ENCODE data around the gene C5orf58. TPM values are rescaled to one million over a fixed set of nuclear protein-coding genes. Genes with fewer than 3 reads are reported as not detected.

C5orf58 gene
- total RNA-seq, 1 donor: under 0.01 TPM

DNA sequence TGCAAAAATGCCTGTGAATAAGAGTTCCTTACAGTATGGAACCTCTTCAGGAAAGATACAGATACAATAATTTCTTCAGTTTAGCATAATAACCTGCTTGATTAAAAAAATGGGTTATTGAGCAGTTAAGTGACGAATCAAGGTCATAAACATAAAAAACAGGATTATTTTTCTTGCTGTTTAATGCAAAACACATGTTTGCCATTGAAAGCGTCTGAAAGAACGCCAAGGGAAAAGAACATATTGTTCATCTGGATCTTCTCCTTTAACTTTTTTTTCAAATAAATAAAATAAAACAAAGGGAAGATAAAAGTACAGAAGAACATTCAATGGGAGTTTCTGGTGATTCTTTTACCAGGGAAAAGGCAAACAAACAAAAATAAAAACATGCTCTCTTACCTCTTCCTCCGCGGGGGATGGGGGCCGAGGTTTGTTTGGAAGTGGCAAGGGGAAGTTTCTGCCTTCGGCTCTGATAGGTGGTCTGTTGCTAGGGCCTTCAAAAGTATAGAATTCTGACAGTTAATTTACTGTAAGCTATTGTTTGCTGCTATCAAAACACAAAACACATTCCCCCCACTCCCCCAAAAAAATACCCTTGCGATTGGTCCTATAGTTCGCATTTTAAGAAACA lies 20.1 kb downstream of the C5orf58 start:
- DNase-seq (ENCODE audit: low read depth in 2 of 3, low spot score in 2 of 3): no peak

DNA sequence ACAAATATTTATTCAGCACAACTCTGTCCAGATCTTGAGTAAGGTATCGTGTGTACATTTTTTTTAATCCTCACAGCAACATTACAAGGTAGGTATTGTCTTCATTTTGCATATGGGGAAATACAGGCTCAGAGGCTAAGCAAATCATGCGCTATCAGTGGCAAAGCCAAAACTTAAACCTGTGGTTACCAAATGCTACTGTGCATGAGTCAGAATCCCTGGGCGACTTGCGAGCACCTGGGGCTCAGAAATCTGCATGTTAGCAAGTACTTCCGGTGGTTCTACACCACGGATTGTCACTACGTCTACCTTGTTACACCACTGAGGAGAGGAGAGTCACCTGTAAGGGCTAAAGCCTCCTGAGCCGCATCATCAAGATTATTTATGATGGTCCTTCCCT lies 21.3 kb downstream of the C5orf58 start:
- no peak for DNase-seq (ENCODE audit: low read depth in 2 of 3, low spot score in 2 of 3)

DNA sequence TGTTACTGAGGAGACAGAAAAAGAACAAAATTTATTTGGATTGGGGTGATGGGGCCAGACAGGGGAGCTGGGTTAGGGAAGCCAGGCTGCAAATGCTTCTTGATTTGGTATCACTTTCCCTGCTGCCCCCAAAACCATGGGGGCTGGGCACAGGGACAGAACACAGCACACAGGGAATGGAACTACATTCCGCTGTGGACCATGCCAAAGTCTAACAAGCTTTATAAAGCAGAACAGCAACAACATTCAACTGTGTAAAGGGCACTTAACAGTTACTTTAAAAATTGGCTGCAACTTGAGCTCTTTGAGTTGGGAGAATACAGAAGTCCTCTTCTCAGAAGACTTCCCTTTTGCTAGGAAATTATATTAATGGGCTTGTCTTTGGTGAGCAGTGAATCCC lies 23.8 kb downstream of the C5orf58 start:
- no peak for DNase-seq (ENCODE audit: low read depth in 2 of 3, low spot score in 2 of 3)

DNA sequence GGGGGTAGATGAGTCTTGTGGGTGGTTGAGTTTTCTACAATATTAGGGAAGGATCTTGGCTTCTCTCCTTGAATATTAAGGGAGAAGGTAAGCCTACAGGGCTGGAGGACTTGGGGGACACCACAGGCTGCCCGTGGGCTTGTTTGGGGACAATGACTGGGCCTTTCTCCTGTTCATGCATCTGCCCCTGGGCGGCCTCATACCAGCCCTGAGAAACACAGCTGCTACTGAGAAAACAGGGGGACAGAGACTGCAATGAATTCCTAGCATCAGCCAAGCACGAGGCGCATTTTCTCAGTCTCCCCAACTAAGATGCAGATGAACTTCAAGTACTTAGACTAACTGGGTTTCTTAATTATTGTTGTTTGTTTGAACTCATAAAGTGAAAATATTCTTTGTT lies 24.6 kb downstream of the C5orf58 start:
- no peak for DNase-seq (ENCODE audit: low read depth in 2 of 3, low spot score in 2 of 3)

DNA sequence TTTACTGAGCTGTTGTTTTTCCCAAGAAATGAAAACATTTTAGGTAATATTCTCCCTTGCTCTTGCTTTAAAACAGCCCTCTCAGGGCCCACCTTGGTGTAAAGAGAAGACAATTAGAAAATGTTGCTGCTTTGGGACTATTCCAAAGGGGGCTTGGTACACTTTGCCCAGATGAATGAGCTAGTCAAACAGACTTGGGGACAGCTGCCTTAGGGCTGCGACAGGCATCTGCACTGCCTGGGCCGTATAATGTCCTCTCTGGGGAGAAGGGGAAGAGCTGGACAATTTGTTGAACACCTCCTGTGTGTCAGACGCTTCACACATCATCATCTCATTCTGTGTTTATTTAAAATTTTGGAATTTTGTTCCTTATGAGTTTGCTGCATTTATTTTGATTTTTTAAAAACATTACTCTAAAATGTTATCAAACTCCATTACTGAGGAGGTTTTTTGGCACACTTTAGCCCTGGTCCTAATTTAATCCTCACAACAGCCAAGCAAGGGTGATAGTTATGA lies 28.8 kb downstream of the C5orf58 start:
- no peak for DNase-seq (ENCODE audit: low read depth in 2 of 3, low spot score in 2 of 3)

DNA sequence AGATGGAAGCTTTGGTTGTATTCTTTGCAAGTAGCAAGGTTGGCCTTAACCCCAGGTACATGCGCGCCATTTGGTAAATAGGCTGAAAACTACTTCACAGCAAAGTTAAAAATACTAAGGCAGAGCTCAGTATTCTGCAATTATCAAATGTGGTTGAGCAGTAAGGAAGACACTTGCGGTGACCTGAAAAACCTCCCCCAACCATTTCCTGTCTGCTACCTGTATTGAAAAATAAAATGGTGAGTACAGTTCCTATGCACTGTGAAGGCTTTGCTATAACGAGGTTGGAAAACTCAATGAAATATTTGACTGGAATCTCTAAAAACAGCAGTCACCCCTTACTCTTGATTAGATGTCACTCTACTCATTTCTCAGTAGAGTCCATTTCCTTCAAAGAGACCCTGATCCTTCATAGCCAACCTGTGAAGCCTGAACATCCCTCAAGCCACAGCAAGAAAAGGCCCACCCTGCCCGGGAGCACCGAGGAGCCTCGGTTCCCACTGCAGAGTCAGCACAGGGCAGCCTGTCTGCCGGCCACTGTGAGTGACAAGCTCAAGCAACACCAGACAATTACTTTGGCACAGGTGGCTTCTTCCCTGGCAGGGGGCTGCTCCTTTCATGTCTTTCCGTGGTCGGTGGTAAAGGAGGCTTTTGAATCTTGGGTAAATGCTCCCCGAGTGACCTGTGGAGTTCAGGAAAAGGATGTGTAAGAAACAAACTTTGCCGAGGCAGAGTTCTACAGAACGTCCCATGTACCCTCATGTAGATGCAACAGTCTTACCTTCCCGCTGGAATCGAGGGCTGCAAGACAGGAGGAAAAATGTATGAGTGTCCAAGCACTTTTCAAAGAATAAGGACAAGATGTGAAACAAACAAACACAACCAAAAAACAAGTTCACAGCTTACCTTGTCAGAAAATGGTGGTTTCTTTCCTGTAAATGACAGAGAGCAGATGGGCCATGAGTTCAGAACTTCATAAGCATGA lies 29.6 kb downstream of the C5orf58 start:
- DNase-seq (ENCODE audit: low read depth in 2 of 3, low spot score in 2 of 3): no peak

DNA sequence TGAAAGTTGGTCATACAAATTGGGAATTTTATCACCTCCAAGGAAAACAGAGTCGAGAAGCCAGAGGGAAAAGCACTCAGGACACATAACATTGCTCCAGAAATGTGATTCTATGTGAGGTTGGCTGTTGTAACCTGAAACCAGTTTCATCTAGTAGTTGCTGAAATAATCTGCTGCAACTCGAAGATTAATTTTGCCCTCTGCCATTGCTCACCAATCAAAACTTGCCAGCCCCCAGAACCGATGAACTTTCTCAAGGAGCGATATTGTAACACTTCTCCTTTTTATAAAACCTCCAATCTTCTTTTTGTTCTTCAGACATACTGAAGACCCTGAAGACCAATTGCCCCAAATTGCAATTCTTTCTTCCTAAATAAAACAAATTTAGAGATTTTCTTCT lies 31.1 kb downstream of the C5orf58 start:
- no peak for DNase-seq (ENCODE audit: low read depth in 2 of 3, low spot score in 2 of 3)

DNA sequence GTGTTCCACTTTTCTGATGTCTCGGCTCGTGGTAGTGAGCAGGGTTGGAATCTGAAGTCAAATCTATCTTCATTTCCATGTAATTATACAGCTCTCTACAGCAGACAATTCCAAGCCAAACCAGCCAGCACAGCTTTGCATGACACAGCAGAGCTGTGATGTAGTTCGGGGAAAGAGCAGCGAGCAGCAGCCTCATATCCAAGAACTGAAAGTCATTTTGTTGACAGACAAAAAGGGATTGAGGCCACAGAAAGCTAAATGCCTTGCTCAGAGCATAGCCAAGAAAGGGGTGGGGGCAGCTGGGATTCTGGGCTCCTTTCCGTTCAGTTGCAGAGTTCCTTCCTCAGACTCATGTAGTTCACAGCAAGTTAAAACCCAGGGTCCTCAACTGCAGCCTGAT lies 32.7 kb downstream of the C5orf58 start:
- peak in 1 of 3 donors; percentile 26 for DNase-seq (ENCODE audit: low read depth in 2 of 3, low spot score in 2 of 3)

DNA sequence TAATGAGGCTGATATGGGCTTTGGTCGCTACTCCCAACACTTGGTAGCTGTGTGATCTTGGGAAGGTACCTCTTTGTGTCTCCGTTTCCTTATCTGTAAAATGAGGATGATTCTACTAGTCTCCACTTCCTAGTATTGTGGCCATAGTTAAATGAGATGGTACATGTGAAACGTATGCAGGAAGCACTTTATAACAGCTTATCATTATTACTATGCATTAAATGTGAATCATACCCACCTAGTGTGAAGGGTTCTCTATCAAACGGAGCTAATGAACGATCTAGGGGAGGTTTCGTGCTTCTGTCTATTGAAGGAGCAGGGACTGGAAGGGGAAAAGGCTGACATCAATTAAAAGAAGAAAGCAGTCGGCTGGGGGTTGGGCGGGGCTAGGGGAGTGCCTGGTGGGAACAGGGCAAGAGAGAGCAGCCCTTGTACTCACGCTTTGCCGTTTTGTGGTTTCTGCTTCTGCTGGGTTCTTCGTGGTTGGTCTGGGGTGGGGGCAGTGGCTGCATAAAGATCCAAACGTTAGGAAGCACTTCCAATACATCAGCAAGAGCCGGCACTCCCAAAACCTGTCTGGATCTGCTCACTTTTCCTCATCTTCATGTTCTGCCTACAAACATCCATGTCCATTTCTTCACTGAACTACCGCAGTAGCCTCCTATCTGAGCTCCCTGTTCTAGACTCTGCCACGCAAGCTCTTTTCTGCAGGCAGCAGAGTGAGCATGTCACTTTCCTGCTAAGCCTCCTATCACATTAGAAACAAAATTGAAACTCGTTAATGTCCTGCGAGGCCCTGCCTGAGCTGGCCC lies 34.0 kb downstream of the C5orf58 start:
- DNase-seq (ENCODE audit: low read depth in 2 of 3, low spot score in 2 of 3): peak in 1 of 3 donors; percentile 31

DNA sequence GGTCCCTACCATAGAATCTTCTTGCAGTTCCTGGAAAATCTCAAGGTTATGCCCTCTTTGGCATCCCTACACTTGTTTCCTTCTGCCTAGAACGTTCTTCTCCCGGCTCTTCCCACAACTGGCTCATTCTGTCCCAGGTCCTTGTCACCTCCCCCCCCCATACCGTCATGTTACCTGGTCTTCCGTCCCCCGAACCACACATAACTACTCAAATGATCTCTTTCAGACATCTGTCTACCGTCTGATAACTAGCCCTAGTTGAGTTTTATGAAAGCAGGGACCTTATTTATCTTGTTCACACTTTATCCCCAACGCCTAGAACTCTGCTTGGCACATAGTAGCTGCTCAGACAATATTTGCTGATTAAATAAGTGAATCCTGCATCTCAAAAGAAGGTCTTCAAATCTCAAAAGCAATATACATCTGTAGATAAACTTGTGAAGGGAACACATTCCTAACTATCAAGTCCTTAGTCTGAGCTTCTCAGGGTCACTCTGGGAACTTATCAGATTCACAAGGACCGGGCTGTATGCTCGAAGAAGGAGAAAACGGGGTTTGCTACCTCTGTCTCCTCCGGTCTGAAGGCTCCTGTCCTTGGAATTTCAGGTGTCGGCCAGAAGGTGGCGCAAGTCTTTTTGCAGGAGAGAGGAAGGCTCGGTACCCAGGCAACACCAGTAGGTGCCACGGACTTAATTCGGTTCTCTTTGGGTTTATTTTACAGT lies 34.8 kb downstream of the C5orf58 start:
- peak; percentile 69 to 88 (median 83) for DNase-seq (ENCODE audit: low read depth in 2 of 3, low spot score in 2 of 3)

DNA sequence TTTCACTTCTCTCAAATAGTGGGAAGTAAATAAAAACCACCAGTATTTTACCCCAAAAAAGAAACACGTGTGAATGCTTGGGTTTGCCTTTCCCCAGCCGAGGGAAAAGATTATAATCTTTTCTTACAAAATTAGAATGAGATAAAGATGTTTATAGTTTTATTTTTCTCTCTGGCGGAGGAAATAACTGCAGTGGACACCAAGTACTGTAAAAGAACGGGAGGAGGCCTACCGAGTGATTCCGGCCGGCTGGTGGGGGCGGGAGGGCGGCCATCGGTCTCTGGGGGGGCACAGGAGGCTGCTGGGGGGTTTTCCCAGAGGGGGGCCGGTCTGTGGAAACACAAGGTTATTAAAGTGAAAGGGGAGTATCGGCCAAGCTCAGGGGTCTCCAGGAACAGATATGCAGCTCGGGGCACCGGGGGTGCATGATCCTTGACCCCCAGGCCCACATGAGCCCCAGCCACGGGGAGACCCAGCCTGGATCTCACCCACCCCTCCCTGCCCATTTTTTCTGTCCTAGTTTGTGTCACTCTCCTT lies 35.4 kb downstream of the C5orf58 start:
- DNase-seq (ENCODE audit: low read depth in 2 of 3, low spot score in 2 of 3): no peak

DNA sequence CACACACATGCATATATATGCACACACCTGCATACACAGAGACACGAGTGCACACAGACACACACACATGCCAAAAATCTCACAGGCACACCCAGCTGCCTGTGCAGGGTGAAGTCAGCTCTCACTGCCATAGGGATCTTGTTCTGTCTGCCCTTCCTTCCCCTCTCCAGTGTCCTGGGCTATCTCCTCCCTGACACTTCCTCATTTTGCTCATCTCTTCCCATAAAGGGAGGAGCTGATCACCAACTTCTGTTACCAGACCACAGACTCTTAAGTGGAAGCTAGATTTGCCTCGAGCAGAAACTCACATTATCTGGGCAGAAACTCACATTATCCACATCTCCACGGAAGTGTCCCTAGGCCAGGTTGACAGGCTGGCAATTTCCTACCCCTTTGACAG lies 36.1 kb downstream of the C5orf58 start:
- peak in 1 of 3 donors; percentile 47 for DNase-seq (ENCODE audit: low read depth in 2 of 3, low spot score in 2 of 3)

DNA sequence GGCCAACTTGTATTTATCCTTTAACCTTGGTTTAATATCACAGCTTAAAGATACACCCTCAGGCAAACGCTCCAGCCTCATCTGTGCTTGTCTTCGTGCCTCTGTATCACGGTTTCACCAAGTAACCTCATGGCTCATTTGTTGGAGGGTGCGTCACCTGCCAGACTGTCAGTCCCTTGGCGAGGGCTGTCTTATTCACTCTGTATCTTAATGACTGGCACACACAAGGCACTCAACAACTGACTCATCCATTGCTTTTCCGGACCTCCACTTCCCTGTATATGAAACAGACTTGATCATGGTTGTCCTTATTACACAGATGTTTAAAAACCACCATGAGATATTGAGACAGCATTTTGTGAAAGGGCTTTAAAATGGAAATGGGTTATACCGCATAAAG lies 36.8 kb downstream of the C5orf58 start:
- DNase-seq (ENCODE audit: low read depth in 2 of 3, low spot score in 2 of 3): peak in 1 of 3 donors; percentile 23

DNA sequence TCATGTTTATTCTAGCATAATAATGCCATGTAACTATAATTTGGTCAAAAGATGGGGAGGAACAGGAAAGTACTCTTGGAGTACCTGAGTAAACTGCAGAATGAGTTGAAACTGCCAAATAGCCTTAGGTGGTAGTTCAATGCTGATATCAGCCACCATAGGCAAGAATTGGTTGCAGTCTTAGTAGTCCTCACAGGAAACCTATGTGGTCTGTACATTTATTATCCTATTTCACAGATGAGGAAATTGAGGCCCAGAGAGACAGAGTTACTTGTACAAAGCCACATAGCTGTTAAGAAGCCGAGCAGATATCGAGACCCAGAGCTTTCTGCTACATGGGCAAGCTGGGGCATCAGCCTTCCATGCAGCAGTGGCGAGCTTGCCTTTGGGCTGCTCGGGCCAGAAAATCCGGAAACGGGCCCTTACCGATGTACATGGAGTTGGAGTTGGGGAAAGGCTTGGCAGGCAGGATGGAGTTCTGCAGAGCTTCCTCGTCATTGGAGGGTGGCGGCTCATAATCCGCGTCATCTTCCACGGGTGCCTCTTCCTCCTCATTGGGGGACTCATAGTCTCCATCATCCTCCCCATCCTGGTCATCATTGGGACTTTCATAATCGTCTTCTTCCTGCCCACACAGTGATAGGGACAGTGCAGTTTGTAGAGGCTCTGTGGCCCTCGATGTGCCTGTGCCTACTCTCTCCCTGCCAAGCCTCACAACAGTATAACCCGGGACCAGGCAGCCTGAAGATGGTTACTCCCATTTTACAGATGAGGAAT lies 37.7 kb downstream of the C5orf58 start:
- DNase-seq (ENCODE audit: low read depth in 2 of 3, low spot score in 2 of 3): no peak

DNA sequence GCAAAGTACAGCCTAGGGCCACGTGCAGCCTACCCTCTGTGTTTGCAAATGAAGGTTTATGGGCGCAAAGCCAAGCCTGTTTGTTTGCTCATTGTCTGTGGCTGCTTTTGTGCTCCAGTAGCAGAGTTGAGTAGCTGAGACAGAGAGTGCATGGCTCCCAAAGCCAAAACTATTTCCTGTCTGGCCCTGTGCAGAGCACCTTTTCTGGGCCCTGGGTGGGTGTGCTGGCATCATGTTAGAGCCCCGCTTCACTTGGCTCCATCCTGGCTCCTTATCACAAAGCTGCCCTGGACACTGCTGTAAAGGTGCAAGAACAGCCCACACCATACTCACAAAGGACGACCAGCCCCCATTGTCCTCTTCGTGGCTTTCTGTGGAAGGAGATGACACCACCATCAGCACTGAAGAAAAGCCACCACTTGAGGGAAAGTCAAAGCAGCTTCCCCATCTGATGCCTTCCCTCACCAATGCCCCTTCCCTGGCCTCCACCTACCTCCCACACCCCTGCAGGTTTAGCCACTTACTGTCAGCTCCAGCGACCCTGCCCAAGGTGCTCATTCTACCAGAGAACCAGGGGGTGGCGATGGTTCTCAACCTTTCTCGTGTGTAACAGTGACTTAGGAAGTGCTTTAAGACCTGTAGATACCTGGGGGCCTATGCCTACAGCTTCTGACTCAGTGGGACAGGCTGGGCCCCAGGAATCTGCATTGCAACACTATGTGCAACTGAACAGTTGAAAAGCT lies 41.4 kb downstream of the C5orf58 start:
- peak in 1 of 3 donors; percentile 82 for DNase-seq (ENCODE audit: low read depth in 2 of 3, low spot score in 2 of 3)

DNA sequence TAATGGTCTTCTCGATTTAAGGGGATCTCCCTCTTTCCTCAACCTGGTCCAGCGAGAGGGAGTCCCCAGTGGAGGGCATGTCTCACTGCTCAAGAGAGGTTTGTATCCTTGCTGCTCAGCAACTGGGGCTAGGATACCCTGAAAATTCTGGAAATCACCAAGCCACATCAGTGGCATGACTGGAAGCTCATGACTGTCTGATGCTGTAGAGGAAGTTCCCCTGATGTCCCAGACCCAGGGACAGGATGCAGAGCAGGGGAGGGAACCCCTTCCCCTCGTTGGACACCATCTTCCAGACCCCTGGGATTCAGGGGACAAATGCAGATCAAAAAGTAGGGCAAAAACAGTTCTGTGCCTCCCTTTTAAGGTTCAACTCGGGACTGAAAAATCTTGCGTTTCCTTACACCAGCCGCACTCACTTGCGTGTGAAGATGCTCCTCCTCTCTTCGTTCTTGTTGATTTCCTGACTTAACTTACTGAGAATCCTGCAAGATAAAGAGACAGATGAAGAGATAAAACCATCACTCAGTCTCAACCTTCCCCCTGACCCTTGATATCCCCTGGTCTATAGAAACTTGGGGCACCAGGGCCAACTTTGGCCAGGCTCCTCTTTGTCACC lies 42.7 kb downstream of the C5orf58 start:
- DNase-seq (ENCODE audit: low read depth in 2 of 3, low spot score in 2 of 3): no peak

DNA sequence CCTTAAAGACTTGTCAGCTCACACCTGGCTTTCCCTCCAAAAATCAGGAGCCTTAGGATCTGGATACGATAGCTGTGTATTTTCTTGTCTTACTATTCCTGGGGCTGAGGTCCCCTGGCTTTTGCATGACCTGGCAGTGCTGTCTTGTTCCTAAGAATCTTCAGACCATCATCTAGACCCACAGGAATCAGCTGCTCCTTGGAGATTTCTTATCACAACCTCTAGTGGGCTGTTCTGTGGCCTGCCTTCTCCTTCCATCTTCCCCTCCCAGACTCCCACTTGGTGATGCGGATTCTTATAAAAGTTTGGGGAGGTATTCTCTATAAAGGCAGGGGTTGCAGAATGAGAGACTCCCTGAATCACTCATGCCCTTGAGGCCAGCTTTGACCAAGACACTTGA lies 43.4 kb downstream of the C5orf58 start:
- DNase-seq (ENCODE audit: low read depth in 2 of 3, low spot score in 2 of 3): no peak

DNA sequence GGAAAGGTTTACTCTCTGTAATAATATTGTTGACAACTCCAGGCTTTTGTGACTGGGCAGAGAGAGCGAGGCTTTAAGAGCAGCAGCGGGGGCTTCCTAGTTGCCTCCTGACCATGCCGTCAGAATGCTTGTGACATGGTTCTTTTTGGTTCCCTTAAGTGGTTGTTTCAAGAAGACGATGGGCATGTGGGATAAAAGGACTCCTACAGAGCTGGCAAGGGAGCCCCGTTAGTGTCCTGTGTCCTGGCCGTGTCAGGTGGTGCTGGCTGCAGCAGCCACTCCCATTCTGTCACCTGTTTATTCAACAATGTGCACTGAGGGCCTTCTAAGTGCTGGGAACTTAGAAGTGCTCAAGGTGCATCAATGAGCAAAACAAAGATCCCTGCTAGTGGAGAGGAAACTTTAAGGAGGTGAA lies 45.1 kb downstream of the C5orf58 start:
- no peak for DNase-seq (ENCODE audit: low read depth in 2 of 3, low spot score in 2 of 3)
